SH-SY5Y (cell line): ENCODE results near the gene STK24.

Experiments
- GATA2 ChIP-seq: IDR thresholded peaks from 2 replicates; pipeline ENCODE4 v1.6.1; 2011; ENCODE audit warnings: mild to moderate bottlenecking, low read depth, low read length
- GATA3 ChIP-seq: IDR thresholded peaks from 2 replicates; pipeline ENCODE4 v1.6.1; 2011; ENCODE audit warnings: low read depth, mild to moderate bottlenecking, low read length, moderate library complexity

GRCh38 chr13:98556142-98556816, 20.6 kb downstream of the STK24 start:
- TF ChIP-seq GATA2 (no peak), GATA3 (no peak)
